Mesenchymal stem cell (in vitro differentiated cells and primary cell): ENCODE results near the gene SRGAP1.

Source experiments
- DNase-seq: peaks from one replicate; pipeline ENCODE4 v3.0.0-alpha.2; 2013
- H2AFZ ChIP-seq: one replicate; pipeline ENCODE4 v1.6.1; 2013; ENCODE audit warnings: low read depth, mild to moderate bottlenecking, control low read depth, inconsistent platforms, low read length, moderate library complexity
- H2AK5ac ChIP-seq: 2 replicates; pipeline ENCODE4 v1.6.1; 2013; ENCODE audit warnings: low read length, moderate library complexity, mild to moderate bottlenecking, inconsistent platforms; ENCODE audit not compliant: severe bottlenecking
- H2BK120ac ChIP-seq: one replicate; pipeline ENCODE4 v1.6.1; 2013; ENCODE audit warnings: low read depth, mild to moderate bottlenecking, inconsistent platforms, low read length, moderate library complexity
- H2BK12ac ChIP-seq, 2 experiments: one replicate each; pipeline ENCODE4 v1.6.1; 2013; ENCODE audit warnings: inconsistent platforms in 2 of 2, low read length in 2 of 2, mild to moderate bottlenecking in 2 of 2, moderate library complexity in 2 of 2, control low read depth in 1 of 2
- H2BK15ac ChIP-seq: one replicate; pipeline ENCODE4 v1.6.1; 2013; ENCODE audit warnings: mild to moderate bottlenecking, low read depth, inconsistent platforms; ENCODE audit not compliant: poor library complexity, severe bottlenecking
- H2BK5ac ChIP-seq: 2 replicates; pipeline ENCODE4 v1.6.1; 2013; ENCODE audit warnings: low read depth, mild to moderate bottlenecking, low read length, control low read depth, inconsistent platforms; ENCODE audit not compliant: poor library complexity, severe bottlenecking
- H3K14ac ChIP-seq, 2 experiments: one replicate each; pipeline ENCODE4 v1.6.1; 2013; ENCODE audit warnings: inconsistent platforms in 2 of 2, low read length in 2 of 2, control low read depth in 1 of 2, mild to moderate bottlenecking in 1 of 2, moderate library complexity in 1 of 2
- H3K18ac ChIP-seq, 2 experiments: one replicate each; pipeline ENCODE4 v1.6.1; 2013; ENCODE audit warnings: inconsistent platforms in 2 of 2, low read length in 2 of 2, control low read depth in 1 of 2, low read depth in 1 of 2, mild to moderate bottlenecking in 1 of 2
- H3K23ac ChIP-seq, 2 experiments: one replicate each; pipeline ENCODE4 v1.6.1; 2013; ENCODE audit warnings: inconsistent platforms in 2 of 2, low read length in 2 of 2, mild to moderate bottlenecking in 2 of 2, moderate library complexity in 2 of 2, control low read depth in 1 of 2
- H3K27ac ChIP-seq: 2 replicates; pipeline ENCODE4 v1.5.1; 2013; ENCODE audit warnings: mild to moderate bottlenecking, moderate library complexity, low read length, control low read depth, inconsistent platforms; ENCODE audit not compliant: poor library complexity, severe bottlenecking
- H3K27me3 ChIP-seq, 2 experiments: 2 replicates each; pipeline versions ENCODE4 v1.6.1 to v1.7.0; 2013; ENCODE audit warnings: low read length in 2 of 2, mild to moderate bottlenecking in 2 of 2, moderate library complexity in 2 of 2, control low read depth in 1 of 2, inconsistent platforms in 1 of 2; ENCODE audit not compliant: control insufficient read depth in 1 of 2, insufficient read depth in 1 of 2
- H3K36me3 ChIP-seq, 2 experiments: 2 replicates each; pipeline versions ENCODE4 v1.6.1 to v1.7.0; 2013; ENCODE audit warnings: low read length in 2 of 2, control low read depth in 1 of 2, inconsistent platforms in 1 of 2, low read depth in 1 of 2, mild to moderate bottlenecking in 1 of 2; ENCODE audit not compliant: insufficient read depth in 2 of 2, control insufficient read depth in 1 of 2
- H3K4ac ChIP-seq, 2 experiments: one replicate each; pipeline ENCODE4 v1.6.1; 2013; ENCODE audit warnings: inconsistent platforms in 2 of 2, low read length in 2 of 2, mild to moderate bottlenecking in 2 of 2, moderate library complexity in 2 of 2, control low read depth in 1 of 2, low read depth in 1 of 2
- H3K4me1 ChIP-seq: 2 replicates; pipeline ENCODE4 v1.6.1; 2013; ENCODE audit warnings: low read depth, low read length, control low read depth; ENCODE audit not compliant: control insufficient read depth, insufficient read depth
- H3K4me2 ChIP-seq: 2 replicates; pipeline ENCODE4 v1.6.1; 2013; ENCODE audit warnings: low read length, mild to moderate bottlenecking, inconsistent platforms; ENCODE audit not compliant: poor library complexity, severe bottlenecking
- H3K4me3 ChIP-seq, 2 experiments: 2 replicates each; pipeline versions ENCODE4 v1.5.1 to v1.7.0; 2013; ENCODE audit warnings: low read length in 2 of 2, mild to moderate bottlenecking in 2 of 2, control low read depth in 1 of 2, low read depth in 1 of 2; ENCODE audit not compliant: insufficient read depth in 1 of 2
- H3K79me1 ChIP-seq: replicated peaks from 2 replicates; pipeline ENCODE4 v1.6.1; 2013; ENCODE audit warnings: mild to moderate bottlenecking, control low read depth, low read length, inconsistent platforms; ENCODE audit not compliant: poor library complexity, severe bottlenecking
- H3K9ac ChIP-seq: 2 replicates; pipeline ENCODE4 v1.7.0; 2013; ENCODE audit warnings: mild to moderate bottlenecking, low read length, moderate library complexity
- H3K9me3 ChIP-seq: 2 replicates; pipeline ENCODE4 v1.7.0; 2013; ENCODE audit warnings: mild to moderate bottlenecking, low read length; ENCODE audit not compliant: control insufficient read depth
- H4K8ac ChIP-seq: one replicate; pipeline ENCODE4 v1.6.1; 2013; ENCODE audit warnings: inconsistent platforms, mild to moderate bottlenecking, low read length, moderate library complexity
- H4K91ac ChIP-seq: one replicate; pipeline ENCODE4 v1.6.1; 2013; ENCODE audit warnings: mild to moderate bottlenecking, low read length, inconsistent platforms
- WGBS: methylation state at CpG from one replicate; pipeline ENCODE4 v1.1.7; 2013; ENCODE audit warnings: mixed read lengths; 5-methylcytosine and 5-hydroxymethylcytosine counted together

Gene SRGAP1

DNA sequence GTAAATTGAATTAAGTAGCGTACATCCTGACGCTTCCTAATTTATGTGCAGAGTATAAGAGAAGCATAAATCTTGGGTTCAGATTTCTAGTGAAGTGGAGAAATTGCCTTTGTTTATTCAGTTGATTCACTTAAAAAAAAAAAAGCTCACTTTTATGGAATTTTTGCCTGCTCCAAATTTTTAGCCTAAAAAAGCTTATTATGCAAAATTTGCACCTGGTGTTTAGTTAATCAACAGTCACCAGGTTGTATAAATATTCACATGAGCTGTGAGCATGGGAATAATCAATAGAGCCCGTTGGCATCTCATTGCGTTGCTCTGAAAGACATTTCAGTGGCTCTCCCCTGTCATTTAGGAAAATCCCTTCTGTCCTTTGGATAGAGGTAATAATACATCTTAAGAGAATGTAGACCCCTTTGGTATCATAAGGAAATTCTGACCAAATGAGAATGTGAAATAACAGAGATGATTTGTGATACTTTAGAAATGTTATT, 132.4 kb downstream of the SRGAP1 start:
- 93% methylated on average over 4 of the region's 4 CpGs for whole genome bisulfite sequencing
- Histone ChIP-seq H2AFZ (no peak overlapping the region), H3K36me3 (peaks cover 4 to 18% of the 10 kb centered on the region in 2 experiments), H3K23ac (no peak overlapping the region), H3K14ac (no peak overlapping the region), H3K4me1 (peaks cover 5% of the 10 kb centered on the region), H3K27ac (no peak overlapping the region), H3K9me3 (no peaks in the 10 kb centered on the region), H3K4me2 (no peak overlapping the region), H2AK5ac (no peak overlapping the region), H2BK15ac (no peak overlapping the region), H3K18ac (no peak overlapping the region), H3K27me3 (no peaks in the 10 kb centered on the region), H2BK5ac (no peak overlapping the region), H3K4ac (no peak overlapping the region), H4K8ac (no peak overlapping the region), H3K4me3 (no peak overlapping the region), H2BK12ac (no peak overlapping the region), H4K91ac (no peak overlapping the region), H3K79me1 (peaks cover 10% of the 10 kb centered on the region), H2BK120ac (no peak overlapping the region), H3K9ac (peak overlapping the region; percentile 61)
- no peak for DNase-seq

DNA sequence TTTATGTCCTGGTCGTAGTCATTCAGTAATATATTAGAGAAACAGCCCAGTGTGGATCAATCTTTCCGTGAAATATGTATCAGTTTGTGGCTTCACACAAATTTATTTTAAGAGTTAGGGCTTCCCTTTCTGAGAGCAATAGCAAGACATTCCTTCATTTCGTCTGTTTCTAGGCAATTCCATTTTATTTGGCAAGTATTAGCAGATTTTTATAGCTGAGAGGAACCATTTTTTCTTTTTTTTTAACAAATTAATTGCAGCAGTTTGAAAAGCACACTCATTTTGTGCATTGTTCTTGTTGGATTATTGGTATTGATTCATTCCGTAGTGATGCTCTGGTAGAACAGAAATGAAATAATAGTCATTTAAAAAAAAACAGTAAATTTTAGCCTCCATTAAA, 132.9 kb downstream of the SRGAP1 start:
- no peak overlapping the region for H3K27ac ChIP-seq
- no peak overlapping the region for H3K18ac ChIP-seq
- no peaks in the 10 kb centered on the region for H3K27me3 ChIP-seq
- no peak overlapping the region for H4K91ac ChIP-seq
- no peaks in the 10 kb centered on the region for H3K9me3 ChIP-seq
- H2BK12ac ChIP-seq = no peak overlapping the region
- H2BK120ac ChIP-seq = no peak overlapping the region
- H3K4ac ChIP-seq = no peak overlapping the region
- H3K4me3 ChIP-seq = no peak overlapping the region
- no peak overlapping the region for H4K8ac ChIP-seq
- H3K36me3 ChIP-seq = peaks cover 4 to 18% of the 10 kb centered on the region in 2 experiments
- H2AFZ ChIP-seq = no peak overlapping the region
- peaks cover 10% of the 10 kb centered on the region for H3K79me1 ChIP-seq
- peaks cover 5% of the 10 kb centered on the region for H3K4me1 ChIP-seq
- peak overlapping the region; percentile 61 for H3K9ac ChIP-seq
- no peak overlapping the region for H2BK15ac ChIP-seq
- H3K23ac ChIP-seq = no peak overlapping the region
- 98% methylated on average over 3 of the region's 4 CpGs for WGBS
- H3K14ac ChIP-seq = no peak overlapping the region
- no peak overlapping the region for H2BK5ac ChIP-seq
- DNase-seq = no peak
- H3K4me2 ChIP-seq = no peak overlapping the region
- H2AK5ac ChIP-seq = no peak overlapping the region

DNA sequence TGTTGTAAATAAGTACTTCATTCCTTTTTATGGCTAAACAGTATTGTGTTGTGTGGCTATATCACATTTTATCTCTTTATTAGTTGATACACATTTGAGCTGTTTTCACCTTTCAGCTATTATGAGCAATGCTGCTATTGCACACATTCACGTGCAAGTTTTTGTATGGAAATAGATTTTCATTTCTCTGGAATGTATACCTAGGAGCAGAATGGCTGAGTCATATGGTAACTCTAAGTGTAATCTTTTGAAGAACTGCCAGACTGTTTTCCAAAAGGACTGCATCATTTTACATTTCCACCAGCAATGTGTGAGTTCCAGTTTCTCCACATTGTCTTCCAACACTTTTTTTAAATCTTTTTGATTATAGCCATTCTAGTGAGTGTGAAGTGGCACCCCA, 134.0 kb downstream of the SRGAP1 start:
- Histone ChIP-seq H2BK120ac (no peak overlapping the region), H3K4me2 (no peak overlapping the region), H2BK5ac (no peak overlapping the region), H3K4me3 (no peak overlapping the region), H4K8ac (no peak overlapping the region), H3K9ac (peak overlapping the region; percentile 61), H2AFZ (no peak overlapping the region), H3K79me1 (peaks cover 12% of the 10 kb centered on the region), H3K4ac (no peak overlapping the region), H4K91ac (no peak overlapping the region), H2AK5ac (no peak overlapping the region), H3K14ac (no peak overlapping the region), H2BK15ac (no peak overlapping the region), H2BK12ac (no peak overlapping the region), H3K23ac (no peak overlapping the region), H3K27me3 (no peaks in the 10 kb centered on the region), H3K4me1 (peaks cover 5% of the 10 kb centered on the region), H3K36me3 (peaks cover 4 to 18% of the 10 kb centered on the region in 2 experiments), H3K9me3 (no peaks in the 10 kb centered on the region), H3K18ac (no peak overlapping the region), H3K27ac (peak overlapping the region; percentile 57)
- no CpG with 5 or more reads among the region's 1 CpG for WGBS
- DNase-seq = peak; percentile 29

DNA sequence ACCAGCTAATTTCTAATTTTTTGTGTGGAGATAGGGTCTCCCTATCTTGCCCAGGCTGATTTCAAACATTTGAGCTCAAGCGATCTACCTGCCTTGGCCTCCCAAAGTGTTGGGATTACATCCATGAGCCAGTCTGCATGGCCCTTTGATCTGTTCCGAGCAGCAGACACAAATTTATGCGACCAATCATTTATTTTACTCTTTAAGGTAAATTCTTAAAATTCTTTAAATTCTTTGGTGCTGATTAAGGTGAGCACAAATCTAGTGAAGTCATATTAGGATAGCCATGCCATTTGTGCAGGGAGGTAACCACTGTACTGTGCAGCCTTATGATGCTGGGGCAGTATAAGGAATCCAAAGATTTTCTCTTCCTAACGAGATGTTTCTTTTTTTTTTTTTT, 135.7 kb downstream of the SRGAP1 start:
- Histone ChIP-seq H4K91ac (no peak overlapping the region), H3K4me3 (no peak overlapping the region), H3K4me1 (peaks cover 5% of the 10 kb centered on the region), H3K4me2 (no peak overlapping the region), H3K27ac (no peak overlapping the region), H3K18ac (peak overlapping the region in 1 of 2 experiments; percentile 76), H3K14ac (no peak overlapping the region), H2BK120ac (no peak overlapping the region), H2BK5ac (no peak overlapping the region), H2AFZ (no peak overlapping the region), H3K9me3 (no peaks in the 10 kb centered on the region), H3K36me3 (peaks cover 8 to 30% of the 10 kb centered on the region in 2 experiments), H4K8ac (no peak overlapping the region), H2BK15ac (no peak overlapping the region), H3K23ac (no peak overlapping the region), H2BK12ac (no peak overlapping the region), H3K9ac (no peak overlapping the region), H3K4ac (no peak overlapping the region), H3K79me1 (peaks cover 17% of the 10 kb centered on the region), H3K27me3 (no peaks in the 10 kb centered on the region), H2AK5ac (no peak overlapping the region)
- DNase-seq = no peak
- 92% methylated on average over 2 of the region's 4 CpGs for WGBS
